Stimulated activated CD8-positive, alpha-beta memory T cell treated with anti-CD3 and anti-CD28 coated beads, Interleukin-12 subunit alpha, Interleukin-12 subunit beta, amount 100 ng/mL, for 24 hours (primary cell): ENCODE results near the gene KLHL29.

Experiments used
- DNase-seq: peaks from one replicate; pipeline ENCODE4 v3.0.0-alpha.2; 2020; ENCODE audit errors: extremely low read depth

Gene KLHL29

DNA sequence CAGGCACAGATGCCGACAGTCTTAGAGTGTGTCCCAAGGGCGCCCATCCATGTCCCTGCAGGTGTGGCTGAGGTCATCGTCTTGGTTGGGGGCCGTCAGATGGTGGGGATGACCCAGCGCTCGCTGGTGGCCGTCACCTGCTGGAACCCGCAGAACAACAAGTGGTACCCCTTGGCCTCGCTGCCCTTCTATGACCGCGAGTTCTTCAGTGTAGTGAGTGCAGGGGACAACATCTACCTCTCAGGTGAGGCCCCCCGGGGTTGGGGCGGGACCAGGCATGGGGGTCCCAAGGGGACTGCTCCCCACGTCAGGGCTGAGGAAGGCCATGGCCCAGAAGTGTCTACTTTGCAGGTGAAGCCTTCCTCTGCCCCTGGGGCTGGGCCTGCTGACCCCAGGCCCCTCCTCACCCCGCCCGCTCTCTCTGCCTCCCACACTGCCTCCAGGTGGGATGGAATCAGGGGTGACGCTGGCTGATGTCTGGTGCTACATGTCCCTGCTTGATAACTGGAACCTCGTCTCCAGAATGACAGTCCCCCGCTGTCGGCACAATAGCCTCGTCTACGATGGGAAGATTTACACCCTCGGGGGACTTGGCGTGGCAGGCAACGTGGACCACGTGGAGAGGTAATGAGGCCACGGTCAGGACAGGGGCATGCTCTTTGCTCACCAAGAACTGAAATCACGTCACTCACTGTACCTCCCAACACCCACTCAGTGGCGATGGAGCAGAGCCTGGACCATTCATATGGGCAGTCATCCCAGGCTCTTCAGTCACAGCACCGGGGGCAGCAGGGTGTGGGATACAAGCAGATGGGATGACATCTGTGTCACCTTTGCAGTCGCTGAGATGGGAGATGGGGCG lies 311.1 kb downstream of the KLHL29 start:
- no peak for DNase-seq

DNA sequence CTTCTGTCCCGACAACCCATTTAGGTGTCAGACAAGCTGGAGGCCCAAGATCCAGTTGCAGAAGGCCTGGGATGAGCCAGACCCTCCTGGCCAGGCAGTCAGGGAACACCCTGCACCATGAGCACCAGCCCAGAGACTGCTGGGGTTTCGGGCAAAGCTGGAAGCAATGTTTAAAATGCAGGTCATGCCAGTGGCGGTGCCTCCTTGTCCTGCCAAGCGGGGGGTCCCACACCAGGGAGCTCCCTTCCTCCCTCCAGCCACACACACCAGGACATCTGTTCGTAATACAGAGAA lies 311.7 kb downstream of the KLHL29 start:
- DNase-seq: no peak

GRCh38 chr2:23697256-23698075 lies 312.5 kb downstream of the KLHL29 start:
- no peak for DNase-seq

DNA sequence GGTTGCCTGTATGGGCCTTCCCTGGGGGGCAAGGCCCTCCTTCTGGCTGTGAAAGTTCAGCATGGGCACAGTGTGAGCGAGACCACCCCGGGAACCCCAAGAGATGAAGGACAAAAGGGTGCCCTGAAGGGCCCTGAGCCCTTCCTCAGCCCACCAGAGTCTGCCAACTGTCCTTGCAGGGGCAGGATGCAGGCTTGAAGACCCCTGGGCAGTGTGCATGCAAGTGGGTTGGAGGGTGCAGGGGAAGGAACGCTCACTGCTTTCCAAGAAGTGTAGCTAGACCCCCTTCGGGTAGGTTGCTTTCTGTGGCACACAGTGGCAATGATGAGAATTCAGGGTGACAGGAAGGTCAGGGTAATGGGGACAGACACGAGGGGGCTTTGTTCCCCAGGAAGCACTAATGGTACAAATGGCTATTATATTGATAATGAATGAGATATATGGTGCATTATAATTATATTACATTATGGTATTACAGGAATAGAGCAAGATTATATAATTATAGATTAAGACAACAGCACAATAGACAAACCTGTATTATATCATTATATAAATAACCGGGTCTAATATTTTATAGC lies 313.2 kb downstream of the KLHL29 start:
- no peak for DNase-seq

DNA sequence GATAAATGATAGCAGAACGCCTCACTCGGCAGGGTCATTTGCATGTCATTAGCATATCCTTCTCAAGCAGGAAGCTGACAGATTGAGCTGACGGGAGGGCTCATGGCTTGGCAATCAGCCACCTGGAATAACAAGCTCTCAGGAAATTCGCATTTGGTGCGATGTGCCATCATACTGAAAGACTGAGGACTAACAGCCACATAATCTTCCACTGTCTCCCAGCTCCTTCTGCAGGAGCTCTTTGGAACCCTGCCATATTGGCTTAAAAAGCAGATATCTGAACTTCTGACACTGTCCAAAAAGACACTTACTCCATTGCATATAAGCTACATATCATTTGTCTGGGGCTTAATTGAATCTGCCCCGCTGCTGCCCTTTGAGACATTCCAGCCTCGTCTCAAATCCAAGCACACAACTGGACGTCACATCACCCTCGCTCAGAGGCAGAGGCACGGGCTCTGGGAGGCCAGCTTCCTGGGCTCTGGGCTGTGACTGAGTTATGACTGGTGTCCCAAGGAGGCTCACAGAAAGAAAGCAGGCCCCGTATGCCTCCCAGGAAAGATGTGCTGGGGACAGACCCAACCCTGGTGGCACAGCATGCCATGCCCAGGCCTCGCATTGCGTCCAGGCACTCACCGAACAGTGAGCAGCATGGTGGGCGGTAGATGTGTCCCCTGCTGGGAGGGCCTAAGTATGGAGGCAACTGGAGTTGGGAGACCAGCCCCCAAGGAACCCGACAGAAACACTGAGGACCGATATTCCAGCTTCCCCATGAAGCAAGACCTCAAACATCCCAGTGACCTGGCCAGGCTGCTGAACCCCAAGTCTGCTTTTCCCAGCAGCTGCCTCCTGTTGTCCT lies 314.0 kb downstream of the KLHL29 start:
- no peak for DNase-seq

GRCh38 chr2:23699580-23699925 lies 314.6 kb downstream of the KLHL29 start:
- no peak for DNase-seq

GRCh38 chr2:23700627-23701026 lies 315.6 kb downstream of the KLHL29 start:
- DNase-seq: no peak

DNA sequence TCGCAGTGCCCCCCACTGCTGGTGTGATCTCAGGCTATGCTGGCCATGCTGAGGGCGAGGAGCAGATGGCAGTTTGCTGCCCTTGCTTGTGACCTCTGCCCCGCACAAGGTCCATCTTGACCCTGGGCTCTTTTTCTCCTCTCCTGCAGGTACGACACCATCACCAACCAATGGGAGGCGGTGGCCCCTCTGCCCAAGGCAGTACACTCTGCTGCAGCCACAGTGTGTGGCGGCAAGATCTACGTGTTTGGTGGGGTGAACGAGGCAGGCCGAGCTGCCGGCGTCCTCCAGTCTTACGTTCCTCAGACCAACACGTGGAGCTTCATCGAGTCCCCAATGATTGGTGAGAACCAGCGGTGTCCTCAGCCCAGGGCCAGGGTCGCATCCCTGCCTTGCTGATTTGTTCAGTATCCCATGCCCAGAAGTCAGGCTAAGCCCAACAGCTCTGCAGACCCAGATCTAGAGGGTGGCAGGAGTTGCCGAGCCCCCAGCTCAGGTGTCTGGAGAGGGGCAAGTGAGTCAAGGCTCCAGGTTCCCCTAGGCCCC lies 318.1 kb downstream of the KLHL29 start:
- DNase-seq: no peak

- no peak for DNase-seq
These were observed 318.8 kb downstream of the KLHL29 start for GRCh38 chr2:23703583-23704385.

DNA sequence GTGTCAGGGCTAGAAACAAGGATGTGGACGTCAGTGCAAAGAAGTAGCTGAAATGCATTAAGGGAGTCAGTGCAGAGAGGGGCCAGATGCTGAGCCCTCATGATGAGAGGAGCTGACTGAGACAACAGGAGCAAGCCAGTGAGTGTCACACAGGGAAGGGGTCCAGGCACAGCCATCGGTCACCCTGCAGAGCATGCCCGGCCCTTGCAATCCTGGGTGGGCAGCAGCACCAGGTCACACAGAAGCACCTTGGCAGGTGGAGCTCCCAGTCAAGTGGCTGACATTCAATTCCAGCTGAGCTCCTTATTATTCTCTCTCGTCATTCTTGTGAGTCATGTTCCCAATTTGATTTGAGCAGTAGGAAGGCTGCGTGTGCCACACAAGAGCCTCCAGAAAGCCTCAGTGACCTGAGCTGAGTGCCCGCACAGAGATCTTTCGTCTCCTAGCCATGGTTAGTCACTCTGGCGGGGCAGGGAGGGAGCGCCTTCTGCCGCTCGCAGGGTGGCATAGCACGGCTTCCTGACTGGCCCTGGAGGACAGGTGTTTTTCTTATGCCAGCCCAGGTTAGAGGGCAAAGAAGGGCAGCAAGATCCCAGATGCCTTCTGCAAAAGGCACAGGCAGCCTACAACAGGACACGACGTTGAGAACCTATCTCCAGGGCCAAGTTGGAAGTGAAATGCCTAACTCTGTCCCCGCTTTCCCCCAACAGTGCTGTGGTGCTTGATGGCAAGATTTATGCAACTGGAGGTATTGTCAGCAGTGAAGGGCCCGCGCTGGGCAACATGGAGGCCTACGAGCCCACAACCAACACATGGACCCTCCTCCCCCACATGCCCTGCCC lies 321.0 kb downstream of the KLHL29 start:
- no peak for DNase-seq

- no peak for DNase-seq
These were observed 321.7 kb downstream of the KLHL29 start for GRCh38 chr2:23706613-23707078.

DNA sequence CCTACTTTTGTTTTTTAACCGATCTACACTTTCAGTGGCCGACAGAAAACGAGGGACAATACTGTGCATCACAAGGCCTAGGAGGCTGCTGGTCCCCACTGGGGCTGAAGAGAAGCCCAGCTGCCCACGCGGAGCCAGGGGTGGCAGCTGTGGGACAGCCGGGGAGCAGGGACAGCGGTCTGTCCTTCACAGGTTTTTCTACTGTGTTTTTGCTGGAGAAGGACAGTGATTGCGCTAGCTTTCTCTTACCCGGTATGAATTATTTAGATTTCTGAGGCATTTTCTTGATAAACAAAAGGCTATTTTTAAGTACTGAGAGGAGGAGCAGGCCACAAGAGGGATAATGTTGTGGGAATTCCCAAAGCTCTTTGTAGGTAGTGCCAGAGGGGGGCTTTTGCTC lies 322.1 kb downstream of the KLHL29 start:
- no peak for DNase-seq

GRCh38 chr2:23708771-23709170 lies 323.8 kb downstream of the KLHL29 start:
- no peak for DNase-seq

- DNase-seq: no peak
These were observed 324.3 kb downstream of the KLHL29 start for GRCh38 chr2:23709311-23709710.

DNA sequence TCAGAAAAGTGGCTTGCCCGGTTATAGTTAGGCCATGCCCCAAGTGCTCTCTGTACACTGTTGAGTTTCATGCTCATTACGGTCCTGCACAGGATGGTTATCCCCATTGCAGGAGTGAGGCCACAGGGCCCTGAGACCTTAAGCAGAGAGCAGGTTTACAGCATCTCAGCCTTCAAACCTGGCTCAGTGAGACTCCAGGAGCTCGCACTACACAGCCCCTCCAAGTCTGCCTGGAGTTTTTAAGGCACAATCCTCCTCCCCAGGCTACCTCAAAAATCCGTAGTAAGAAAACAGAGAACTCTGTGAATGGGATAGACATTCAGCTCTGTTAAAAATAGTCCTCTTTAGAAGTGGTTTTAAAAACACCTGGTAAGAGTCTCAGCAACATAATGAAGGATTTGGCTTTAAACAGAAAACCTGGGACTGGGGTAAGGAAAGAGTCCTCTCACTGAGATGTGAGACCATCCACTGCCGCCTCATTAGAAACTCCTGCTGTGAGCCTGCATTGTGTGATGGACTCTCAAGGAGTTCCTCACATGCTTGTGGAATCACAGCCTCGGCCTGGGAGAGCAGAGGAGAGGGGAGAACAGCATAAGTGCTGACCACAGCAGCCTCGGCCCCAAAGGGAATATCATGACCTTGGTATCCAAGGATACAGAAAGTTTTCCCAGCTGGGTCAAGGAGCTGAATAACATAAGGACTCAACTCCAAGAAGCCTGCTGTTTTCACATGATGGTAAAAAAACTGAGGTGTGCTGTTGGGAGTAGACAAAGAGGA lies 327.2 kb downstream of the KLHL29 start:
- no peak for DNase-seq

- no peak for DNase-seq
These were observed 327.8 kb downstream of the KLHL29 start for GRCh38 chr2:23712756-23713151.

GRCh38 chr2:23713351-23713750 lies 328.4 kb downstream of the KLHL29 start:
- no peak for DNase-seq

- no peak for DNase-seq
These were observed 334.1 kb downstream of the KLHL29 start for GRCh38 chr2:23718931-23719700.
